Dermis microvascular lymphatic vessel endothelial cell (primary cell): Measurements from ENCODE around the gene DUSP14. TPM values are rescaled to one million over a fixed set of nuclear protein-coding genes. Genes with fewer than 3 reads are reported as not detected.
"Not testable (repeated sequence)": the region's sequence is repeated elsewhere in the genome, so short reads cannot be mapped to it uniquely, and the experiment has no call there.

ENCODE experiments used
- DNase-seq, 2 donors: peaks; one replicate each; pipeline versions ENCODE4 v3.0.0 to v3.0.0-alpha.2; 2010; ENCODE audit warnings: low read depth in 2 of 2
- total RNA-seq: library from RNA; depleted of rRNA; stranded (reverse); fragments of >200 nt; gene quantifications from 2 replicates; pipeline ENCODE4 v1.2.1, GENCODE V29; 2014

The DUSP14 gene, protein sequence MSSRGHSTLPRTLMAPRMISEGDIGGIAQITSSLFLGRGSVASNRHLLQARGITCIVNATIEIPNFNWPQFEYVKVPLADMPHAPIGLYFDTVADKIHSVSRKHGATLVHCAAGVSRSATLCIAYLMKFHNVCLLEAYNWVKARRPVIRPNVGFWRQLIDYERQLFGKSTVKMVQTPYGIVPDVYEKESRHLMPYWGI
- 21.1 and 23.5 TPM in 2 replicates for total RNA-seq

DNA sequence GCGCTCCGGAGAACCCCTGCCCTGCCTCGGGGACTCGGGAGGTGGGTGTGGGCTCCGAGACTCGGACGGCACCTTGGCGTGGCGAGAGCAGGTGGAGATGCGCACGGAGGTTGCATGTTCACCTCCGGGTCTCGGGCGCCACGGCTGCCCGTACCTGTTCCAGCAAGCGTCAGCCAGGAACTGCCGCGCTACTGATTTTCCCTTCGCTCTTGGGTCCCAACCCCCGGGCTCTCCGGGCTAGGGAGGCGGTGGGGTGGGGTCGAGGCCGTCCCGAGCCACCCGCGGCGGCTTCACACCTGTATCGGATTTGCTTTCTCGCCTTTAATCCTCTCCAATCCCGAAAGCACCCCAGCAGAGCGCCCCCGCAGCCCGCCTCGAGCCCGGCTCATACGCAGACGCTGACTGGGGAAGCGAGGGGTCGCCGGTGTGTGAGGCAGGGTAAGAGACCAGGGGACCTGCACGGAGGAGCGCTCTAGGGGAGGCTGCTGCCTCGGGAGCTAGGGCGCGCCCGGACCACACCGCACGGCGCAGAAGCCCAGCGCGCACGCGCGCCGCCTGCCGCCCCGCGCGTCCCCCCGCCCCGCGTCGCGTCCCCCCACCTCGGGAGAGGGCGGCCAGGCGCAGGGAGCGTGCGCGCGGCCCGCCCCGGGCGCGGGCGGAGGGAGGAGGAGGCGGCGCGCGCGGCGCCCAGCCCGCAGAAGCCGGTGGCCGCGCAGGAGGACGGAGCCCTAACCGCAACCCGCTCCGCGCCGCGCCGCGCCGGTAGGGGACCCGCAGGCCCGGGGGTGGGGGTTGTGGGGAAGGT is at the start of gene DUSP14:
Gene DUSP14 (plus strand): TSS at position 695 of the 805 bp plus-strand sequence. CDS start 22,382 bp downstream, outside the sequence.
- DNase-seq, result peak; percentile 57 to 84

DNA sequence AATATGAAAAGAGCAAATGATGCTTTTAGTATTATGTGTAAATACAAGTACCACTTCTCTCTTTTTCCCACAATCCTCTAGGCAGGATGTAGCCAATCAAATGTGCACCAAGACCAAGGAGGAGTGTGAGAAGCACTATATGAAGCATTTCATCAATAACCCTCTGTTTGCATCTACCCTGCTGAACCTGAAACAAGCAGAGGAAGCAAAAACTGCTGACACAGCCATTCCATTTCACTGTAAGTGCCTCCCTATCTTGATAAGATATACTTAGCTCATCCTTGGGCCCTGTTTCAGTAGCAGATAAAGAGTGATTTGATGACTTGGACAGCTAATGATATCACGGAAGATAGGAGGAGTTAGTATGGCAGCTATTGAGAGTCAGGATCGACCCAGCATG is 49.3 kb upstream of the DUSP14 start:
- DNase-seq, result no peak

DNA sequence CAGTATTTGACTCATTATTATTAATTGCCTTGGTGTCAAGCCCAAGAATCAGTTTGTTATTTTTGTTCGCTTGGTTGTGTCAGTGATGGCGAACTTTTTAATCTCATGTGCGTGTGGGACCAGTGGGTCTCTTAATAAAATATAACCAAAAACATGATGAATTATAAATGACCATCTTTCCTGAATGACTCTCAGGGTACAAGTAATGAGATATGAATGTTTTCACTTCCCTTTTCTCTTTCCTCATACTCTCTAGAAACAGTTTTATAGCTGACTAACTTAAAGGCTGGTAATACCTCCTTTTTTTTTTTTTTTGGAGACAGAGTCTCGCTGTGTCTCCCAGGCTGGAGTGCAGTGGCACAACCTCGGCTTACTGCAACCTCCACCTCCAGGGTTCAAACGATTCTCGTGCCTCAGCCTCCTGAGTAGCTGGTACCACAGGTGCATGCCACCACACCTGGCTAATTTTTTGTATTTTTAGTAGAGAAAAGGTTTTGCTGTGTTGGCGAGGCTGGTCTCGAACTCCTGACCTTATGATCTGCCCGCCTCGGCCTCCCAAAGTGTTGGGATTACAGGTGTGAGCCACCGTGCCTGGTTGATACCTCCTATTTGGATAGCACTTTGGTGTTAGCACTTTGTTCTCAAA is 48.2 kb upstream of the DUSP14 start:
- DNase-seq, result not testable (repeated sequence)

DNA sequence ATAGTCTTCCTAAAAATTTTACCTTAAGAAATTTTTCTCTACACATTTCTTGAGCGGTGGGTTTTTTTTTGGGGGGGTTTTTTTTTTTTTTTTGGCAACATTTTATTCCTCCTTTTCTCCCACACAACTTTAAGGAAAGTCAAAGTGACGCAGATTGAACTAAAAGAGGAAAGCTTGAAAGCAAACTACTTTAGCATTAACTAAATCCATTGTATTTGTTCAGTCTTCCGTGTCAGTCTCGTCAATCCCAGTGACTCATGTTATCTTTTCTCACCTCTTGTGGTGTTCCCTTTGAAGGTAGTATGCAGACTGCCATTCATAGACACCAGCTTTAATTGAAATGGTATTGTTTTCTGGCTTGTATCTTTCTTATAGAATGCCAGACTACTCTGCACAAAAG is 43.7 kb upstream of the DUSP14 start:
- DNase-seq, result peak in 1 of 2 donors; percentile 69

DNA sequence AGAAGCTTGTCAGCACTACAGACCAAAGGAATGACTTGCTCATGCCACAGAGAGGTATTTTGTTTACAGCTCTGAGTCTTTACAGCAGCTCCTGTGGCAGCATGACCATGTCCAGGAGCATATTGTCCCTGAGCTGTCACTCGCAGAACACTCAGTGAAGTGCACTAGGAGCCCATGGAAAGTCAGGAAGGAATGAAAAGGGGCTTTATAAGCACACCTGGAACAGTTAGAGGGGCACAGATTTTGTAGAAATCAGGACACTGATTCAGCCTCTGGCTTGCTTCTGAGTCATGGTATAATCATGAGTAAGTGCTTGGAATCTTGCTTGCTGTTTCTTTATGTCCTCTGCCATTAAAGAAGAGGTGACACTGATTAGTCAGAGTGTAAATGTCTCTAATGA is 42.0 kb upstream of the DUSP14 start:
- peak in 1 of 2 donors; percentile 16 for DNase-seq

DNA sequence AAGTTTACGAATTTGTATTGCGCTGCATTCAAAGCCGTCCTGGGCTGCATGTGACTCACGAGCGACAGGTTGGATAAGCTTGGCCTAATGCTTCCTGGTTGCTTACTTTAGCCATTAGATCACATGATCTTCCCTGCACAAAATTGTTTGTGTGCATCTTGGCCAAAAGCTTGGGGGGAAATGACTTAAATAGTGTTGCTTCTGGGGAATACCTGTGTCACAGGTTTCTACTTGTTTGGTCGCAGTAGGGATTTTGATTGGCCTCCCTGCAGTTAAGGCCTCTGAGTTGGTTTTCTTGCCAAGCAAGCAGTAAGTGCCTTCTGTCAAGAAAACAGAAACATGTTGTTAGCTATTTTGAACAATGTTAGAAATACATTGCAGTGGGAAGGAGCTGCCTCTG is 39.6 kb upstream of the DUSP14 start:
- DNase-seq, result peak in 1 of 2 donors; percentile 4

DNA sequence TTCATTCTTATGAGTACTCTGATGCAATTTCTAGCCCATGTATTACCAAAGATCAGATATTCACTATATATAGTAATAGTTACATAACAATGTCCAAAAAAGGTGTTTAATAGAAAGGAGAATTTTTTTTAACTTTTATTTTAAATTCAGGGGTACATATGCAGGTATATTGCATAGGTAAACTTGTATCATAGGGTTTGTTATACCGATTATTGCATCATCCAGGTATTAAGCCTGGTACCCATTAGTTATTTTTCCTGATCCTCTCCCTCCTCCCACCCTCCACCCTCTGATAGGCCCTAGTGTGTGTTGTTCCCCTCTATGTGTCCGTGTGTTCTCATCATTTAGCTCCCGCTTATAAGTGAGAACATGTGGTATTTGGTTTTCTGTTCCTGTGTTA is 31.9 kb upstream of the DUSP14 start:
- DNase-seq, result not testable (repeated sequence)

DNA sequence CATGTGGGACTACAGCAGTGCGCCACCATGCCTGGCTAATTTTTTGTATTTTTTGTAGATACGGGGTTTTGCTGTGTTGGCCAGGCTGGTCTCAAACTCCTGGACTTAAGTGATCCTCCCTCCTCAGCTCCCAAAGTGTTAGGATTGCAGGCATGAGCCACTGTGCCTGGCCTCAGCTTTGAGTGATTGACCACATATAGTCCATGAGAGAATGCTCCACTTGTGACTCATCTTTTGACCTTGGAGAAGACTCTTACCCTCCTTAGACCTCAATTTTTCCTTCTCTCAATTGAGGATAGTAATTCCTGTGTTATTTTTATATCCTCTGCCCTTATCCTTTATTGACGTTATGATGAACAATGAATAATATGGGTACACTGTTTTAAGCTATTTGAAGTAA is 30.9 kb upstream of the DUSP14 start:
- peak in 1 of 2 donors; percentile 27 for DNase-seq

DNA sequence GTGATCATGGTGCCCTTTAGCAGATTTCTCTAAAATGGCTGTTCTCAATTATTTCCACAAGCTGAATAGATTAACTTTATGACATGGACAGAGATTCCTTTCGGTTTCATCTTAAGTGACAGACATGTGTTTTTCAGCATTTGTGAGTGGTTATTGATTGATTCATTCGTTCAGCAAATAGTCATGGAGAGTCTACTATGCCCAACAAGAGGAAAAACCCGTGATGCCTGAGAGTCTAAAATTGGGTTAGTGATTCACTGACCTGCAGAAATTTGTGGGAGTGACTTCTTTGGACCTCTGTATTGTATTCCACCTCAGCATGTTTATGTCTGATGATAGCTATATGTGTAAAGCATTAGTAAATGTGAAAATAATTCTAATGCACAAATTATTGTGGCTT is 28.0 kb upstream of the DUSP14 start:
- peak in 1 of 2 donors; percentile 11 for DNase-seq

DNA sequence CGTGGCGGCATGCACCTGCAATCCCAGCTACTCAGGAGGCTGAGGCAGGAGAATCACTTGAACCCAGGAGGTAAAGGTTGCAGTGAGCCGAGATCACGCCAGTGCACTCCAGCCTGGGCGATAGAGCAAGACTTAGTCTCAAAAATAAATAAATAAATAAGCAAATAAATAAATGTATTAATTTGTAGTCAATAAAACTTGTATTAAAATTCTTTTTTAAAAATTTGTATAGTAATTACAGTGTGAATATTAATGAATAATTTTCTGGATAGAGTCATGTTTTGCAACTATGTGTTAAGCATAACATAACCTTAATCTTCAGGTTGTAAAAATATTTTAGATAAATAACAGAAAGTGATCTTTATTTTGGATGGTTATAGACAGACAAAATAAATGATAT is 27.2 kb upstream of the DUSP14 start:
- no peak for DNase-seq

DNA sequence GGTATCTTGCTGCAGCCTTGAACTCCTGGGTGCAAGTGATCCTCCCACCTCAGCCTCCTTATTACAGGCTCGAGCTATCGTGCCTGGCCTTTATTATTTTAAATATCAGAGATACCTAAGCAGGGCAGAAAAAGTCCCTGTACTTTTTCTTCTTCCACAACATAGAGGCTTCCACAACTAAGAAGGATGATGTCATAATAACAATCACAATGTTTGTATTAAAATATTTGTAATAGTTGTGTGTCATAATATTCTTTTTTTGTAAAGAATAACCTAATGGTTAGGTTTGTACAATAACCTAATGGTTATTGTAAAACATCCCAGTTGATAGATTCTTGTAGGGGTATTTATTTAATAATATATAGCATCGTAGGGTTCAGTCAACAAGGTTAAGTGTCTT is 26.7 kb upstream of the DUSP14 start:
- no peak for DNase-seq

DNA sequence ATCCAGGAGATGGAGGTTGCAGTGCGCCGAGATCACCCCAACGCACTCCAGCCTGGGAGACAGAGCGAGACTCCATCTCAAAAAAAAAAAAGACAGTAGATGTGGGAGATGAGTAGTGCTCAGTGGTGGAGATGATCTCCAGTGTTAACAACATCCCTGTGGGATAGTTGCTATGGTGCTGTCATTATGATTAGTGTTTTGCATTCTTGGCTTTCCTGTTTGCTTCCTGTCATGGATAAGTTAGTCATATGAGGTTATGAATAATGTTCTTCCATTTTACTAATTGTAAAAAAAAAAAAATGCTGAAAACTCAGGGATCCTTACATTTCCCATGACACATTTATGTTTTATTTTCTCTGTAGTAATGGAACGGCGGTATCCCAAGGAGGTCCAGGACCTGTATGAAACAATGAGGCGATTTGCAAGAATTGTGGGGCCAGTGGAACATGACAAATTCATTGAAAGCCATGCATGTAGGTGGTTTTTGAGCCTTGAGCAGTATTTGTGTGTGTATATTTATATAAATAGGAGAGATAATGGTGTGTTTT is 24.5 kb upstream of the DUSP14 start:
- peak; percentile 88 to 92 for DNase-seq

DNA sequence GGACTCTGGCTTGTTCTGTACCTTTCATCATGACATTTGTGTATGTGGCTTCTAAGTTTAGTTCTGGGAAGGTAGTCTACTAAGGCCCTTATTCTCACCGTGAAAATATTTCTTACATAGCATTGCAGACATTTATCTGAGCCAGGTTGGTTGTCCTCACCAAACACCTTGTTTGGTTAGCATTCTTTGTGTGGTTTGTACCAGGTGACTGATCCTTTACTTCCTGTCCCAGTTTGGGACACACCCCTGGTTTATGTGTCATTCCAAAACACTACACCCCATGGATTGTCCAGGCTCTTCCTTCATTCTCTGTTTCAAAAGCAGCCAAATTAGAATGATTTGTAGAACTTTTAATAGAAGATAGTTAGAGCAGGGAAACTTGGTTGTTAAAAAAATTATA is 23.2 kb upstream of the DUSP14 start:
- no peak for DNase-seq

DNA sequence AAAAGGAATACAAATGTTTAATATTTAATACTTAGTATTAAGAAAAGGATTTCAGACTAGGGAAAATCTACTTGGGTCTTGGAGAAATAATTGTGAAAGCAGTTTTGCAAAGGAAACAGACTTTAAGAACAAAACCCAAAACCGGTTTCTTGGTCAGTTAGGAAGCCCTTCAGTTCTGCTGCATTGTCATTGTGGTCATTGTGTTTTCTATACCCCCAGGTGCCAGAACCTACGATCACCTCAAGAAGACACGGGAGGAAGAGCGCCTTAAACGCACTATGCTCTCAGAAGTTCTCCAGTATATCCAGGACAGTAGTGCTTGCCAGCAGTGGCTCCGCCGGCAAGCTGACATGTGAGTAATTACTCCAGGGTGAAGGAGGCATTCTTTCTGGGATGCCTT is 19.5 kb upstream of the DUSP14 start:
- DNase-seq, result no peak

DNA sequence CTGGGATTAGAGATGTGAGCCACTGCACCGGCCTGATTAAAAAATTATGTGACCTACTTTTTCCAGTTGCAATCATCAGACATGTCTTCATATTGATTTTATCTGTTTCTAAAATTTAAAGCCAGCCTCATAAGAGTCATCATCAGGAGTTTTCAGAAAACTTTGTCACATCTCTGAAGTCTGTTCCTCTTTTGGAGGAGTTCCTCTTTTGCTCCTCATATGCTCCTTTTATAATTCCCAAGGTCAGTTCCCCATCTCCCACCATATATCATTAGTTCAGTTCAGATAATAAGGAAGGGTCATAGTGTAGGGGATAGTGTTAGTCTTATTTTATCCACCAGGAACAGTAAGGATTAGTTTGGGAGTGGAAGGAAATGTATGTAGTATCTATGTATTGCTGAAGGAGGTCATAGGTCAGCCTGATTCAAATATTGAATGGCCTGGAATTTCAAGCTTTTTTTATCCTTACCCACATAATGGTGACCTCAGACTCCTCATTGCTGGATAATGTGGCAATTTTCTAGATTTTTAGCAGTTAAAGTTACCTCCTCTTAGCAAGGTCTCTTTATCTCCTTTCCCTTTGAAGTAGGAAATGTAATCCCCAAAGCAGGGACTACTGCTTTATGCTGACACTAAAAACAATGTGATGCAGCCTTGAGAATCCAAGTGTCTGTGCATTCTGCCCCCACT is 13.8 kb upstream of the DUSP14 start:
- DNase-seq, result no peak

DNA sequence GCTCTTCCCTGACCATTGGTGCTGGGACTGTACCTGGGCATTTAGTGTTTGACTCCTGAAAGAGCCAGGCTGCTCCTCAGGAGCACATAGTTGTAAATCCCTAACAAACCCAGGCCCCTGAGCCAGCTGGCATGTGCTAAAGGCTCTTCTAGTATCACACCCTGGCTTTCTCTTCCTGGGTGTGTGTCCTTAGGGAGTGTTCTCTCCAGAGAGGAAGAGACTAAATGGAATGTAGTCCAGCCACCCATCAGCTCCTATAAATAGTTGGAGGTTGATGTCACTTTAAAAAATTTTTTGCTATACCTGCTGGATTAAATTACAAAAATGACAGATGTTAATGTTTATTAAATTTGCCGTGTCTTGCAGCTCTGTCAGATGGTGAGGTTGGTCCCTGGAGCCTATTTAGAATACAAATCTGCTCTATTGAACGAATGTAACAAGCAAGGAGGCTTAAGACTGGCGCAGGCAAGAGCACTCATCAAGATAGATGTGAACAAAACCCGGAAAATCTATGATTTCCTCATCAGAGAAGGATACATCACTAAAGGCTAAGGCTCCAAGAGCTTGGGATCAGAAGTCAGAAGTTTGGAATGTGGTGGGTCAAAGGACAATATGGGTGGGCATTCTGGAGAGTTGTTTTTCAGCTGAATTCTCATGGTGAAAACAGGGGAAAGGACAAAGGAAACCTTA is 13.1 kb upstream of the DUSP14 start:
- peak in 1 of 2 donors; percentile 80 for DNase-seq

DNA sequence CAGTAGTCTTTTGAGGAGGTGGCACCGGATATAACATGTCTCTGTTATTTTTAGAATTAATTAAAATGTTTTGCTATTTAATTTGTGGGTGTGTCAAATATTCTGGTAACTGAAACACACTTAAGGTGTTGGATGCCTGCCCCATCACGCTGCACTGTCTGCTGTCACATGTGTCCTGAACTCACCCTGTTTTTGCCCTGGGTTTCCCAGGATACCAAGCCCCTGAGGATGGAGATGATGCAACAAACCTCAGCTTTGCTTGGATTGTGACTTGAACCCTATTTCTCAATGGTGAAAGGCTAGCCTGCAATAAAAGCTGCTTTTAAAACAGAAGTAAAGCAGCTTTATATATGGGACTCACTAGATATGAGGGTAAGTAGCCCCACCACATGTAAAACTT is 11.5 kb upstream of the DUSP14 start:
- DNase-seq, result no peak

DNA sequence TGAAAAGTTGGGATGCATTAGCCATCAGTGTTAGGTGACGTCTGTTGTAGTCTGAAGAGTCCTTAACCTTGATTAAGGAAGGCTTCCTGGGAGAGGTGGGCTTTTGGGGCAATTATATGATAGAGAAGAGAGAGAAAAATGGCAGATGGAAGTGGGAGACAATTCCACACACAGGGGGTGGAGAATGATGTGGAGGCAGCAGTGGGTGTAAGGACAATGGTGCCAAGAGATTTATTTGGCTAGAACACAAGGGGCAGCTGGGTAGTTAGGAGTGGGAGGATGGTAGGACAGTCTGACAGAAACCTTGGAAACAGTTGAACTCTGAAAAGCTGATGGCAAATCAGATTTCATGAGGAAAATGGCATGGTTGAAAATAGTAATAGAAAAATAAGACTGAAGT is 10.7 kb upstream of the DUSP14 start:
- no peak for DNase-seq

DNA sequence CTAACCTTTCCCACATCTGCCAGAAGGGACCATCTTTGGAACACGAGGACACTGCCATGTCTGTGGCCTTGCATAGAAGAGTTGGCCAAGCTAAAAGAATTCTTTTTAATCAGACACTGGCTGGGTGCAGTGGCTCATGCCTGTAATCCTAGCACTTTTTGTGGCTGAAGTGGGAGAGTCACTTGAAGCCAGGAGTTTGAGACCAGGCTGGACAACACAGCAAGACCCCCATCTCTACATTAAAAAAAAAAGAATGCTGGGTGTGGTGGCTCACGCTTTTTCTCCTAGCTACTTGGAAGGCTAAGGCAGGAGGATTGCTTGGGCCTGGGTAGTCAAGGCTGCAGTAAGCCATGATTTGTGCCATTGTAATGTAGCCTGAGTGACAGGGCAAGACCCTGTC is 9.3 kb upstream of the DUSP14 start:
- no peak for DNase-seq

DNA sequence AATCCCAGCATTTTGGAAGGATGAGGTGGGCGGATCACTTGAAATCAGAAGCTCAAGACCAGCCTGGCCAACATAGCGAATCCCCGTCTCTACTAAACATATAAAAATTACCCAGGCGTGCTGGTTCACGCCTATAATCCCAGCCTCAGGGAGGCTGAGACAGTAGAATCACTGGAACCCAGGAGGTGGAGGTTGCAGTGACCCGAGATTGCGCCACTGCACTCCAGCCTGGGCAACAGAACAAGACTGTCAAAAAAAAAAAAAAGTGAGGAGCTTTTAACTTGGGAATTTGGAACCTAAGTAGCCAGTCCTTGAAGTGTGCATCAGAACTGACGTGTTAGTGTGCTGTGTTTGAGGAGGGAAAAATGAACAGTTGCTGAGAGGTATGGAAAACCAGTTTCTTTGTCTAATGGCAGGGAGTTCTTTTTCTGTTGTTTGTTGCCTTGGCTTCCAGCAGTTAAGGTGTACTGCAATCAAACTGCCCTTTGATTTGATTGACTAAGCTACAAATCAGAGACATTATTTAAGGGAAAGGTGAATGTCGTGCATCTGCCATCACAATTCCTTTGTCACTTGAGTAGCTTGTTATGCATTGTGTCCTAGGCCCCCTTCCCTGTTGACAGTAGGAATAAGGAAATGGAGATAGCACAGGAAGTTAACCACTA is 8.6 kb upstream of the DUSP14 start:
- no peak for DNase-seq
